GM18507 (cell line): ENCODE data around the gene ARF1.

ENCODE experiments used
- DNase-seq: peaks from one replicate; pipeline ENCODE4 v3.0.0; 2011; ENCODE audit warnings: low read depth; ENCODE audit not compliant: insufficient read length; ENCODE audit errors: extremely low spot score
- FAIRE-seq: peaks from 2 replicates; lab custom pipeline; 2011; peaks lifted over from hg19 to GRCh38; lab: Jason Lieb, UNC

The ARF1 gene

GRCh38 chr1:228066891-228067654, 15.4 kb upstream of the ARF1 start:
- FAIRE-seq (no peak), DNase-seq (no peak)

- no peak for FAIRE-seq
- DNase-seq: no peak
Measured at GRCh38 chr1:228068359-228068758, 14.1 kb upstream of the ARF1 start.

- DNase-seq (no peak), FAIRE-seq (no peak)
Measured at GRCh38 chr1:228070173-228070572, 12.3 kb upstream of the ARF1 start.

GRCh38 chr1:228070851-228071250, 11.7 kb upstream of the ARF1 start:
- FAIRE-seq: no peak
- DNase-seq: no peak

- DNase-seq (no peak), FAIRE-seq (no peak)
Measured at GRCh38 chr1:228071839-228072657, 10.5 kb upstream of the ARF1 start.

- FAIRE-seq: no peak
- DNase-seq: no peak
Measured at GRCh38 chr1:228072658-228073043, 9.9 kb upstream of the ARF1 start.

- no peak for FAIRE-seq
- no peak for DNase-seq
Measured at GRCh38 chr1:228073061-228073856, 9.2 kb upstream of the ARF1 start.

- DNase-seq (no peak), FAIRE-seq (no peak)
Measured at GRCh38 chr1:228073857-228074545, 8.5 kb upstream of the ARF1 start.

- FAIRE-seq: no peak
- DNase-seq: no peak
Measured at GRCh38 chr1:228074954-228075730, 7.4 kb upstream of the ARF1 start.

GRCh38 chr1:228075801-228076271, 6.7 kb upstream of the ARF1 start:
- no peak for FAIRE-seq

GRCh38 chr1:228076796-228077430, 5.6 kb upstream of the ARF1 start:
- DNase-seq (no peak), FAIRE-seq (no peak)

More at GRCh38 chr1:228075801-228076271, 6.7 kb upstream of the ARF1 start:
- DNase-seq: no peak

- FAIRE-seq (no peak), DNase-seq (no peak)
Measured at GRCh38 chr1:228077565-228078330, 4.8 kb upstream of the ARF1 start.

- DNase-seq: no peak
- no peak for FAIRE-seq
Measured at GRCh38 chr1:228079013-228079412, 3.5 kb upstream of the ARF1 start.

GRCh38 chr1:228079601-228080263, 2.8 kb upstream of the ARF1 start:
- DNase-seq (no peak), FAIRE-seq (no peak)

GRCh38 chr1:228081144-228081543, 1.4 kb upstream of the ARF1 start:
- no peak for DNase-seq

GRCh38 chr1:228081578-228082213, 812 bp upstream of the ARF1 start:
- DNase-seq: no peak
- FAIRE-seq: no peak

More at GRCh38 chr1:228081144-228081543, 1.4 kb upstream of the ARF1 start:
- no peak for FAIRE-seq
